ENCODE data around the gene KIFC3. TPM values are rescaled to one million over a fixed set of nuclear protein-coding genes. Genes with fewer than 3 reads are reported as not detected.

Gene KIFC3
- total RNA-seq, 1 experiment from 2014 or later = 64.6 TPM

DNA sequence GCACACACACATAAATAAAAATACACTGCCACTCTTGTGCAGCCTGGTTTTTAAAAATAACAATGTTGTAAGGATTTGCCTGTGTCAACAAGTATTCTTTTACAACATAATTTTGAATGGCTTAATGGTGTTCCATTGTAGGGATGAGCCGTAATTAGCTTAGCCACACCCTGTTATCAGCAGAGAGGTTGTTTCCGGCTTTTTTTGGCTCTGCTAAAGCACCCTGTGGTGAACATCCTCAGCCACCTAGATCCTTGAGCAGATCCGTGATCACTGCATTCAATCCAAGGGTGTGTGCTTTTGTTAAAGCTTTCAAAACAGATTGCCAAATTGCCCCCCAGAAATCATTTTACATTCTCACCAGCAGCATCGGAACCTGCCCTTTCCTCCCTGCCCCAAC is 59.7 kb downstream of the KIFC3 start:
- CTCF ChIA-PET = no interaction called here

DNA sequence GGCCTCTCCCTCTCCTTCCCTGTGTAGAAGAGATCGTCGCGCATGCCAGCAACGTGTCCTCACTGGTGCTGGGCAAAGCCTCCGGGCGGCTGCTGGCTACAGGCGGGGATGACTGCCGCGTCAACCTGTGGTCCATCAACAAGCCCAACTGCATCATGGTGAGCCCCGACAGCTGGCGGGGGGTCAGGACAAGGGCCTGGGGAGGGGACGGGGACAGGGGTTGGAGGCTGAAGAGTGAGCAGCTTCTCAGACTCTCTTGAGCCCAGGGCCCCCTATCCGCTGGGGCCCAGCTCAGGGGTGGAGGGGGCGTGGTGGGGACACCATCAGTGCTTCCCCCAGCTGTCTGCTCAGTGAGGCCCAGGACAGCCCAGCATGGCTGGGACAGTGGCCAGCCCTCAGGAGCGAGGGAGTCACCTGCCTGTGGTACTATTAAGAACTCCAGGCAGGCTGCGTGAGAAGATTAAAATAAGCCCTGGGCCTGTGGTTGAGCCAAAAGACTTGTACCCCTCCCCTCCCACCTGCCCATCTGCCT is 60.6 kb downstream of the KIFC3 start:
- BruUV-seq (replicated peaks) = no TSS peak
- TF ChIP-seq, protein P1, sequence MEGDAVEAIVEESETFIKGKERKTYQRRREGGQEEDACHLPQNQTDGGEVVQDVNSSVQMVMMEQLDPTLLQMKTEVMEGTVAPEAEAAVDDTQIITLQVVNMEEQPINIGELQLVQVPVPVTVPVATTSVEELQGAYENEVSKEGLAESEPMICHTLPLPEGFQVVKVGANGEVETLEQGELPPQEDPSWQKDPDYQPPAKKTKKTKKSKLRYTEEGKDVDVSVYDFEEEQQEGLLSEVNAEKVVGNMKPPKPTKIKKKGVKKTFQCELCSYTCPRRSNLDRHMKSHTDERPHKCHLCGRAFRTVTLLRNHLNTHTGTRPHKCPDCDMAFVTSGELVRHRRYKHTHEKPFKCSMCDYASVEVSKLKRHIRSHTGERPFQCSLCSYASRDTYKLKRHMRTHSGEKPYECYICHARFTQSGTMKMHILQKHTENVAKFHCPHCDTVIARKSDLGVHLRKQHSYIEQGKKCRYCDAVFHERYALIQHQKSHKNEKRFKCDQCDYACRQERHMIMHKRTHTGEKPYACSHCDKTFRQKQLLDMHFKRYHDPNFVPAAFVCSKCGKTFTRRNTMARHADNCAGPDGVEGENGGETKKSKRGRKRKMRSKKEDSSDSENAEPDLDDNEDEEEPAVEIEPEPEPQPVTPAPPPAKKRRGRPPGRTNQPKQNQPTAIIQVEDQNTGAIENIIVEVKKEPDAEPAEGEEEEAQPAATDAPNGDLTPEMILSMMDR (IDR thresholded peaks at IDR 0.05; ENCODE audit: unreplicated experiment) = no peak
- CTCF ChIA-PET = interaction anchor here (0.5 kb wide), 1 partner anchor 77 kb away, joined by 4 read pairs; no protein-coding TSS in a partner anchor
- Mint-ChIP-seq H3K27me3 (ENCODE audit: unreplicated experiment) (no peaks in the 10 kb centered on the region), H3K36me3 (ENCODE audit: insufficient read depth, unreplicated experiment) (peaks cover under 1% of the 10 kb centered on the region), H3K27ac (ENCODE audit: unreplicated experiment) (no peak overlapping the region), H3K4me1 (ENCODE audit: low read depth, unreplicated experiment) (peaks cover 6% of the 10 kb centered on the region), H3K9me3 (ENCODE audit: low read depth, unreplicated experiment) (no peaks in the 10 kb centered on the region), H3K4me3 (ENCODE audit: low read depth, unreplicated experiment) (no peak overlapping the region)
- no peak for DNase-seq
- intact Hi-C loops (cut with micrococcal nuclease; ENCODE audit: unreplicated experiment) = no loop called here

More for the DNA sequence above, 59.7 kb downstream of the KIFC3 start:
- no peaks in the 10 kb centered on the region for H3K4me1 Mint-ChIP-seq (ENCODE audit: low read depth, unreplicated experiment)
- H3K4me3 Mint-ChIP-seq (ENCODE audit: low read depth, unreplicated experiment) = no peak overlapping the region
- no peaks in the 10 kb centered on the region for H3K9me3 Mint-ChIP-seq (ENCODE audit: low read depth, unreplicated experiment)
- DNase-seq = no peak
- no peaks in the 10 kb centered on the region for H3K36me3 Mint-ChIP-seq (ENCODE audit: insufficient read depth, unreplicated experiment)
- BruUV-seq (replicated peaks) = no TSS peak
- TF ChIP-seq, protein P1 (IDR thresholded peaks at IDR 0.05; ENCODE audit: unreplicated experiment) = no peak
- H3K27me3 Mint-ChIP-seq (ENCODE audit: unreplicated experiment) = no peaks in the 10 kb centered on the region
- intact Hi-C loops (cut with micrococcal nuclease; ENCODE audit: unreplicated experiment) = no loop called here
- H3K27ac Mint-ChIP-seq (ENCODE audit: unreplicated experiment) = no peak overlapping the region

DNA sequence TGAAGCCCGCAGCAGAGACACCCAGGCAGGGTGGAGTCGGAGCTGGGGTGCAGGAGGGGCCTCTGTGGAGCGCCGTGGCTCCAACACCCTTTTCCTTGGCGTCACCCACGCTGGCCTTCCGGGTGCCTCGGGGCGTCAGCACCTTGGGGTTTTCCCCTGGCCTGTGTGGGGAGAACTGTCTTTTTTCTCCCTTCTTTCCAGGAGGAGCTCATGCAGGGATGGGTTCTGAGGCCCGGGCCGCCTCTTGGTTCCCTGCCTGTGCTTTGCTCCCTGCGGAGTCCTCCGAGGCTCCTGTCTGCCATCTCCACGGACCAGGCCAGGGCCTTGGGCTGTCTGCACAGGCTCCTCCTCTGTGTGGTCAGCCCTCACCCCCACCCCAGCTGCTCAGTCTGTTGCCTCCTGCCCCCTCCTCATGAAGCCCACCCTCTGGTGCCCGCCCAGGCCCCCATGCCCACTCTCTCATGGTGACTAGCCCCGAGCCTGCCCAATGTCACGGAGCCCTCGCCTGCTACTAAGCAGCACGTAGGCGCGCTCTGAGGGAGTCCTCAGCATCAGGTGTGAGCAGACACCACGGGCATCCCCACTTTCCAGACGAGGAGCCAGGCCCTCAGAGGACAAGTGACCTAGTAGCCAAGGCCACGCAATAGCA is 61.7 kb downstream of the KIFC3 start:
- H3K36me3 Mint-ChIP-seq (ENCODE audit: insufficient read depth, unreplicated experiment) = peaks cover 12% of the 10 kb centered on the region
- H3K9me3 Mint-ChIP-seq (ENCODE audit: low read depth, unreplicated experiment) = no peaks in the 10 kb centered on the region
- intact Hi-C loops (cut with micrococcal nuclease; ENCODE audit: unreplicated experiment) = no loop called here
- TF ChIP-seq, protein P1 (IDR thresholded peaks at IDR 0.05; ENCODE audit: unreplicated experiment) = no peak
- no peaks in the 10 kb centered on the region for H3K27me3 Mint-ChIP-seq (ENCODE audit: unreplicated experiment)
- BruUV-seq (replicated peaks) = no TSS peak
- H3K4me1 Mint-ChIP-seq (ENCODE audit: low read depth, unreplicated experiment) = peaks cover 13% of the 10 kb centered on the region
- no peak overlapping the region for H3K4me3 Mint-ChIP-seq (ENCODE audit: low read depth, unreplicated experiment)
- CTCF ChIA-PET = no interaction called here
- DNase-seq = no peak
- no peak overlapping the region for H3K27ac Mint-ChIP-seq (ENCODE audit: unreplicated experiment)

DNA sequence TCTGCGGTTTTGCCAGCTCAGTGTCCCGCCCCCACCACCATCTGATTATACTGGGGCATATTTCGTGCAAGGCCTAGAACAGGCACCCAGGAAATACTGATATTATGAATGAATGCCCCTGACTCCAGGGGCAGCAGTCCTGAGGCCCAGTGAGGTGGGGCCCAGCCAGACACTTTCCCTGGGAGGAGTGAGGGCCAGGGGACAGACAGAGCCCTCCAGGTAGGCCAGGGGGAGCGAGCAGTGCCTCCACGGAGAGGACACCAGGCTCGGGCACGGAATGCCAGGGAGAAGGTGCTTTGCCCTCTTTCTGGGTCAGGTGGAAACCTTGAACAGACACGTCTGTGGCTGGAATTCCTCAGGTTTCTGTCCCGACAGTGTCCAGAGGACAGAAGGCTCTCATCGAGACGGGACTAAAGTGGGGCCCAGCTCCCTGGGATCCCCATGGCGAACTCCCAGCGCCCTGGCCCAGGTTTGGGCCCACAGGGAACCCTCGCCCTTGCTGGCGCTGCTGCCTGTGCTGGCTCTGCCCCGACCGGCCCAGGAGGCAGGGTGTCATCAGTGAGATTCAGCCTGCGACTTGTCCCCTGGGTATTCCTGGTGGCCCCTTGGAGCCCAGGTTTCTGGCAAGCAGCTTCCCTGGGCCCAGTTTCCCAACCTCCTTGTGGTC is 62.4 kb downstream of the KIFC3 start:
- CTCF ChIA-PET = no interaction called here
- DNase-seq = no peak
- Mint-ChIP-seq H3K4me3 (ENCODE audit: low read depth, unreplicated experiment) (no peak overlapping the region), H3K27me3 (ENCODE audit: unreplicated experiment) (no peaks in the 10 kb centered on the region), H3K27ac (ENCODE audit: unreplicated experiment) (no peak overlapping the region), H3K36me3 (ENCODE audit: insufficient read depth, unreplicated experiment) (peaks cover 19% of the 10 kb centered on the region), H3K9me3 (ENCODE audit: low read depth, unreplicated experiment) (no peaks in the 10 kb centered on the region), H3K4me1 (ENCODE audit: low read depth, unreplicated experiment) (peaks cover 13% of the 10 kb centered on the region)
- no TSS peak for BruUV-seq (replicated peaks)
- intact Hi-C loops (cut with micrococcal nuclease; ENCODE audit: unreplicated experiment) = loop anchor here (5.0 to 10.0 kb wide), 2 partner anchors 148 to 385 kb away; partner anchors contain the start of gene CFAP20
- TF ChIP-seq, protein P1 (IDR thresholded peaks at IDR 0.05; ENCODE audit: unreplicated experiment) = no peak

All from Calu3 (cell line).